ENCODE results near the gene USP53.
"Not testable (repeated sequence)": the region's sequence is repeated elsewhere in the genome, so short reads cannot be mapped to it uniquely, and the experiment has no call there.

The USP53 gene

DNA sequence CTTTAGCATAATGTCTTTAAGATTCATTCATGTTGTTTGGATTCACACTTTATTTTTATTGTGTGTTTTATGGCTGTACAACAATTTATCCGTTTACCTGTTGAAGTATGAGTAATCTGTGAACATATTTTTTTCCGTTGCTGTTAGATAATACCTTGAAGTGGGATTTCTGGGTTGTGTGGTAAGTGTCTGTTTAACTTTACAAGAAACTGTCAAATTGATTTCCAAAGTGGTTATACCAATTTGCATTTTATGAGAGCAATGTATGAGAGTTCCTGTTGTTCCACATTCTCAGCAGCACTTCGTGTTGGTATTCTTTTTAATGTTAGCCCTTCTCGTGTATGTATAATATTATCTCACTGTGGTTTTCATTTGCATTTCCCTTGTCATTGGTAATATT lies 53.6 kb downstream of the USP53 start:
- H3K27me3 Mint-ChIP-seq, result no peaks in the 10 kb centered on the region
- peaks cover 15% of the 10 kb centered on the region for H3K36me3 Mint-ChIP-seq
- H3K4me3 Mint-ChIP-seq, result no peak overlapping the region
- H3K9me3 Mint-ChIP-seq, result peaks cover 5% of the 10 kb centered on the region
- H3K27ac Mint-ChIP-seq, result no peak overlapping the region
- H3K4me1 Mint-ChIP-seq, result no peaks in the 10 kb centered on the region
- ATAC-seq (ENCODE audit: low read depth) (no peak), DNase-seq (ENCODE audit: low spot score in 2 of 2) (no peak)

DNA sequence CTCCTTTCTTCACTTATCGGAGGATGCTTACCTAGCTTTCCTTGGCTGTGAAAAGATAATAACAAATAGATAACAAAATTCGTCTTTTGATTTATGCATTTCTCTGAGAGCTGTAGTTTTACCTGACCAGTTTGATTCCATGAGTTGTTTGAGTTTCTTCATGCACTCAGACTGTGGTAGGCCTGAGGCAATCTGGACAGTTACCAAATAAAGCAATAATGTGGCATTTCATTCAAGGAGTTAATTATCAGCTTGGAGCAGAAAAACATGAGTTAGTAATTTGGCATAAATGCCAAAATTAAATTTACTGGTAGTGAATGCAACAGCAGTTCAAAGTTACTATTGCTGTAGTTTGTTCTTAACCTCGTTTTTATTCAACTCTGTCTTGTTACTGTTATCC lies 56.0 kb downstream of the USP53 start:
- no peak for DNase-seq (ENCODE audit: low spot score in 2 of 2)
- H3K4me1 Mint-ChIP-seq, result peaks cover 4% of the 10 kb centered on the region

DNA sequence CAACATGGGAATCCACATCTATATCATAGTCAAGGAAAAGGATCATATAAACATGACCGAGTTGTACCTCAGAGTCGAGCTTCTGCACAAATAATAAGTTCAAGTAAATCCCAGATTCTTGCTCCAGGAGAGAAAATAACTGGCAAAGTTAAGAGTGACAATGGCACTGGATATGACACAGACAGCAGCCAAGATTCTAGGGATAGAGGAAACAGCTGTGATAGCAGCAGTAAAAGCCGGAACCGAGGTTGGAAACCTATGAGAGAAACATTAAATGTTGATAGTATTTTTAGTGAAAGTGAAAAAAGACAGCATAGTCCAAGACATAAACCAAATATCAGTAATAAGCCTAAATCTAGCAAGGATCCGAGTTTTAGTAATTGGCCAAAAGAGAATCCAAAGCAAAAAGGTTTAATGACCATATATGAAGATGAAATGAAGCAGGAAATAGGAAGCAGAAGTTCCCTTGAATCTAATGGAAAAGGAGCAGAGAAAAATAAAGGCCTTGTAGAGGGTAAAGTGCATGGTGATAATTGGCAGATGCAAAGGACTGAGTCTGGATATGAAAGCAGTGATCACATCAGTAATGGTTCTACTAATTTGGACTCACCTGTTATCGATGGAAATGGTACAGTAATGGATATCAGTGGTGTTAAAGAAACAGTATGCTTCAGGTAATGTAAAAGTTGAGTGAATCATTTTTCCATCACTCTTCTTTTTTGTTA lies 59.0 kb downstream of the USP53 start:
- H3K27me3 Mint-ChIP-seq, result no peaks in the 10 kb centered on the region
- H3K27ac Mint-ChIP-seq, result peak overlapping the region; percentile 54
- H3K4me3 Mint-ChIP-seq, result no peak overlapping the region

More for the DNA sequence above, 56.0 kb downstream of the USP53 start:
- Mint-ChIP-seq H3K36me3 (peaks cover 22% of the 10 kb centered on the region), H3K27me3 (no peaks in the 10 kb centered on the region), H3K9me3 (peaks cover 5% of the 10 kb centered on the region), H3K4me3 (no peak overlapping the region), H3K27ac (no peak overlapping the region)
- no peak for ATAC-seq (ENCODE audit: low read depth)

DNA sequence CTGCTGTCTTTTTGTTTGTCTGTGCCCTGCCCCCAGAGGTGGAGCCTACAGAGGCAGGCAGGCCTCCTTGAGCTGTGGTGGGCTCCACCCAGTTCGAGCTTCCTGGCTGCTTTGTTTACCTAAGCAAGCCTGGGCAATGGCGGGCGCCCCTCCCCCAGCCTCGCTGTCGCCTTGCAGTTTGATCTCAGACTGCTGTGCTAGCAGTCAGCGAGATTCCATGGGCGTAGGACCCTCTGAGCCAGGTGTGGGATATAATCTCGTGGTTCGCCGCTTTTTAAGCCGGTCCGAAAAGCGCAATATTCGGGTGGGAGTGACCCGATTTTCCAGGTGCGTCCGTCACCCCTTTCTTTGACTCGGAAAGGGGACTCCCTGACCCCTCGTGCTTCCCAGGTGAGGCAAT lies 67.0 kb downstream of the USP53 start:
- H3K27ac Mint-ChIP-seq; DNase-seq (ENCODE audit: low spot score in 2 of 2); H3K9me3 Mint-ChIP-seq: not testable (repeated sequence)

More for the DNA sequence above, 59.0 kb downstream of the USP53 start:
- H3K4me1 Mint-ChIP-seq, result peaks cover 4% of the 10 kb centered on the region
- H3K9me3 Mint-ChIP-seq, result no peaks in the 10 kb centered on the region
- DNase-seq (ENCODE audit: low spot score in 2 of 2) (no peak), ATAC-seq (ENCODE audit: low read depth) (no peak)
- peaks cover 14% of the 10 kb centered on the region for H3K36me3 Mint-ChIP-seq

DNA sequence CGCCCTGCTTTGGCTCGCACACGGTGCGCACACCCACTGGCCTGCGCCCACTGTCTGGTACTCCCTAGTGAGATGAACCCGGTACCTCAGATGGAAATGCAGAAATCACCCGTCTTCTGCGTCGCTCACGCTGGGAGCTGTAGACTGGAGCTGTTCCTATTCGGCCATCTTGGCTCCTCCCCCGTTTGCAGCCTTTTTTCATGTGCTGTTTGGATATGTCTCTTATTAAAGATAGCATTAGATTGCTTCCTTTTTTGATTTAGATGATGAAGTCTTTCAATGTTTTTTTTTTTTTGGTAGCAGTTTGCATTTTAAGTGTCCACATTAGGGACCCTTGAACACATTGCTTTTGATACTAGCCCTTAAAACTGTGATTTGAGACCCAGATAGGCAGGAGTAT lies 67.4 kb downstream of the USP53 start:
- not testable (repeated sequence) for H3K27ac Mint-ChIP-seq; H3K9me3 Mint-ChIP-seq; H3K4me3 Mint-ChIP-seq; H3K36me3 Mint-ChIP-seq; DNase-seq (ENCODE audit: low spot score in 2 of 2); H3K27me3 Mint-ChIP-seq; ATAC-seq (ENCODE audit: low read depth); H3K4me1 Mint-ChIP-seq

More for the DNA sequence above, 67.0 kb downstream of the USP53 start:
- H3K4me3 Mint-ChIP-seq; ATAC-seq (ENCODE audit: low read depth); H3K27me3 Mint-ChIP-seq; H3K36me3 Mint-ChIP-seq; H3K4me1 Mint-ChIP-seq: not testable (repeated sequence)

DNA sequence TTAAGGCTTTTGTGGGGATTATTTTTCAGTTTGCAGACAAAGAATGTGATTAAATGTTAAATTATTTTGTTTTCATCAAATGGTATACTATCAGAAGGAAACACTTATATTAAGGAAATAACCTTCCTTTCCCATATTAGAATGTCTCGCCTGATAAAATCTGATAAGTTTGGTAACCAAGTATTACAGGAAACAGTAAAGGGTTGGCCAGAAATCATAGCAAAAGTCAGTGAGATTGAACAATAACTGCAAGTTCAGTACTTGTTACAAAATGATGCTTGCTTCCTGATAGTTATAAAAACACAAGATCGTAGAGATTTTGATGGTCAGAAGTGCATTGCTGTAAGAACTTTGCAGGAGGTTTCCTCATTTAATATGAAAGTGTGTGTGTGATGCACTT lies 68.9 kb downstream of the USP53 start:
- ATAC-seq (ENCODE audit: low read depth) (no peak), DNase-seq (ENCODE audit: low spot score in 2 of 2) (no peak)
- no peaks in the 10 kb centered on the region for H3K27me3 Mint-ChIP-seq
- peaks cover 6% of the 10 kb centered on the region for H3K36me3 Mint-ChIP-seq
- no peak overlapping the region for H3K4me3 Mint-ChIP-seq
- peaks cover 7% of the 10 kb centered on the region for H3K4me1 Mint-ChIP-seq
- no peak overlapping the region for H3K27ac Mint-ChIP-seq
- H3K9me3 Mint-ChIP-seq, result no peaks in the 10 kb centered on the region

DNA sequence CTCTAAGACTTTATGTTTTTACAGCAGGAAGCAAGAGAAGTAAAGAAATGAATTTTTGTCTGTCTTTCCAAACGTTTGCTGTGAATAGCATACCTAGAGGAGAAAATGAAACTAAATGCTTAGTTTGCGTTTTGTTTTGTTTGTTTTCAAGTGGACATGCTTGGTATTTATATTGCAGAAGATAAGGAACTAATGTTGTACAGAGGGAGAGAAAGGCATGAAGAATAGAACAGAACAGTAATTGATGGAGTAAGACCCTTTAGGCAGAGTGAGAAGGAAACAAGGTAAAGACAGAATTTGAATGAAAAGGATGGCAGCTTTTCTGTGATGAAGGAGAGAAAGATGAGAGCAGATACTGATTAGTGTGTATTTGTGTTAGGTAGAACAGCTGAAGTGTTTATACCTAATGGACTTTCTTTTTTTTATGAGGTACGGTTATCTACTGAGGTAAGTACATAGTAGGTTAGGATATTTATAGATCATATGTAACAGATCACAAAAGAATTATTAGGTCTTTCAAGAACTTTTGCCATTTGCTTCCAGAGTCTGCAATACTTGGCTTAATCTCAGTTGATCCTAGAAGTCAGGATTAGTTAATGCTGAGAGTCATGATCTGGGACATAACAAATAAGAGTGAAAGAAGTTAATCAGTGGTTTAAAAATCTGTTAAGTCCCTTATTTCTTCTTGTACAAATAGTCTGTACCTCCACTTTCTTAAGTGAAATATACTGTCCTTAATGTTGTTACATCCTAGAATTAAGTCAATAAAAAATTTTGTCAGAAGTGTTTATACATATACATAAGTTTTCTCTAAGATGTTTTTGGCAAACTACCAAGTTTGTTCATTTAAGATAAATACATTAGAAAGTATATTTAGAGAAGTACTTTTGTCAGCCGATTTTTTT lies 72.6 kb downstream of the USP53 start:
- H3K27me3 Mint-ChIP-seq, result no peaks in the 10 kb centered on the region
- no peaks in the 10 kb centered on the region for H3K9me3 Mint-ChIP-seq
- DNase-seq (ENCODE audit: low spot score in 2 of 2) (no peak), ATAC-seq (ENCODE audit: low read depth) (peak; percentile 60)
- H3K27ac Mint-ChIP-seq, result peak overlapping the region; percentile 21
- peaks cover 4% of the 10 kb centered on the region for H3K36me3 Mint-ChIP-seq
- H3K4me3 Mint-ChIP-seq, result peak overlapping the region; percentile 27
- H3K4me1 Mint-ChIP-seq, result peaks cover 7% of the 10 kb centered on the region

DNA sequence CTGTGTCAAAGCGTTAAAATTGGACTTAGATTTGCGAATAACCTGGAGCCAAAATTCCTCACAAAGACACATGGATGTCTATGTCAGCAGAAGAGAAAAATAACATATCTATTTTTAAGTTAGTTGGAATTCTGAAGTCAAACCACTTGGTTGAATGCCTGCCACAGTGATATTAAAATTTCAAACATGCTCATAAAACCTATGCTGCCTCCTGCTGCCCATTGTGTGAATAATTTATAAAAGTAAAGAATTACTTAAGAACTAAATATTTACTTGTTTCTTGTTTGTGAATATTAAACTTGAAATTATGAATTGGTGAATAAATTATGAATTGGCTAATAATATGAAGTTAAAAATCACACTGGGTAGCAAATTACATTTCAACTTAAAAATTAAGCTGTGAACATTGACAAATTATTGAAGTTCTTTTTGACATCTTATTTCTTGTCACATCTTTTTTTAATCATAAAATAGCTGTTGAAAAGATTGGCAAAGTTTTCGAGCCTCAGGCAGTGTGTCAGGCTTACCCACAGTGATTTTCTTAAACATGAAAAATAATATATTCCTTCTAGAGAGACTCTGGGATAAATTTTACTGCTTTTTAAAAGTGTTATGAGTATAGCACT lies 74.0 kb downstream of the USP53 start:
- Mint-ChIP-seq H3K4me3 (no peak overlapping the region), H3K4me1 (peaks cover 7% of the 10 kb centered on the region), H3K27ac (no peak overlapping the region), H3K9me3 (no peaks in the 10 kb centered on the region), H3K36me3 (no peaks in the 10 kb centered on the region), H3K27me3 (no peaks in the 10 kb centered on the region)
- DNase-seq (ENCODE audit: low spot score in 2 of 2), result peak in 1 of 2 donors; percentile 34
- peak; percentile 32 for ATAC-seq (ENCODE audit: low read depth)

DNA sequence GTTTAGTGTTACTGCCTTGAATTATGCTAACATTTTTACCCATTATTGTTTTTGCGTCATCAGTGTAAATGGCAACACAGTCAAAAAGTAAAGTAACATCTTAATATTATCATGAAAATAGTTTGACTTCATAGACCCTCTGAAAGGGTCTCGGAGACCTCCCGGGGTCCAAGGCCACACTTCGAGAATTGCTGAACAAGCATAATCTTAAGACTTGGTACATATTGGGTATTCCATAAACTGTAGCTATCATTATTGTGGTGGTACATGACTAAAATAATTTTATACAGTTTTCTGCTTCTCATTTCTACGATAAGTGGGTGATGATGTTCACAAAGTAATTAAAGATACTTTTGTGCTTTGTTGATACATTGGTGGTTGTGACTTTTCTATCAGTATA lies 76.8 kb downstream of the USP53 start:
- Mint-ChIP-seq H3K9me3 (no peaks in the 10 kb centered on the region), H3K4me1 (peaks cover 4% of the 10 kb centered on the region), H3K27ac (no peak overlapping the region), H3K4me3 (no peak overlapping the region), H3K27me3 (no peaks in the 10 kb centered on the region), H3K36me3 (peaks cover 2% of the 10 kb centered on the region)
- no peak for DNase-seq (ENCODE audit: low spot score in 2 of 2)
- no peak for ATAC-seq (ENCODE audit: low read depth)

DNA sequence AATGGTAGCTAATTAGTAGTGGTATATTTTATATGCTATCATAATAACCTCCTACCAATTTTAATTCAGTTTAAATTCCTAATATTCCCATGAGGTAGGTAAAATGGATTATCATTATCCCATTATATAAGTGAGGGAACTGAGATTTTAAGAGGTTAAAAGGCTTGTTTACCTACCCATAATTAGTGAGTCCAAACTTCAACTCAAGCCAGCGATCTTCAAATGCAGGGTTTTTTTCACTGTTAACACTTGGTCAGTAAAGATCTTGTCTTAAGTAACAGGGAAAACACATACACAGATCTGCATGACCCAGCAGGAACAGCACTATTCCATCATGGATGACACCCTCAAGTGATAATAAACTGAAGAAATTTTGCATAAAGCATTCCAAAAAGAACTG lies 78.1 kb downstream of the USP53 start:
- ATAC-seq (ENCODE audit: low read depth) (no peak), DNase-seq (ENCODE audit: low spot score in 2 of 2) (no peak)
- peaks cover 2% of the 10 kb centered on the region for H3K36me3 Mint-ChIP-seq
- H3K4me3 Mint-ChIP-seq, result no peak overlapping the region
- H3K27me3 Mint-ChIP-seq, result no peaks in the 10 kb centered on the region
- H3K9me3 Mint-ChIP-seq, result no peaks in the 10 kb centered on the region
- H3K27ac Mint-ChIP-seq, result no peak overlapping the region
- no peaks in the 10 kb centered on the region for H3K4me1 Mint-ChIP-seq

DNA sequence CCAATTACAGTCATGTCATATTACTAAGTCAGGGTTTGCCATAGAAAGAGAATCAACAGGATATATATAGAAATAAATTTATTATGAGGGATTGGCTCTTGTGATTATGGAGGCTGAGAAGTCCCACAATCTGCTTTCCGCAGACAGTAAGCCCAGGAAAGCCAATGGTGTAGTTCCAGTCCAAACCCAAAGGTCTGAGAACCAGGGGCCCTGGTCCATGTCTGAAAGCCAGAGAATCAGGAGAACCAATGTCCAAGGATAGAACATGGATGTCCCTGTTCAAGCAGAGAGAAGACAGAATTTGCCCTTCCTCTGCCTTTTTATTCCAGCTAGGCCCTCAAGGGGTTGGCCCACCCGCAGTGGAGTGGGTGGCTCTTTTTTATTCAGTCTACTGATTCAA lies 83.8 kb downstream of the USP53 start:
- Mint-ChIP-seq H3K4me3 (no peak overlapping the region), H3K4me1 (peaks cover 14% of the 10 kb centered on the region), H3K27me3 (no peaks in the 10 kb centered on the region), H3K36me3 (peaks cover 14% of the 10 kb centered on the region), H3K27ac (peak overlapping the region; percentile 38), H3K9me3 (no peaks in the 10 kb centered on the region)
- DNase-seq (ENCODE audit: low spot score in 2 of 2) (no peak), ATAC-seq (ENCODE audit: low read depth) (no peak)

DNA sequence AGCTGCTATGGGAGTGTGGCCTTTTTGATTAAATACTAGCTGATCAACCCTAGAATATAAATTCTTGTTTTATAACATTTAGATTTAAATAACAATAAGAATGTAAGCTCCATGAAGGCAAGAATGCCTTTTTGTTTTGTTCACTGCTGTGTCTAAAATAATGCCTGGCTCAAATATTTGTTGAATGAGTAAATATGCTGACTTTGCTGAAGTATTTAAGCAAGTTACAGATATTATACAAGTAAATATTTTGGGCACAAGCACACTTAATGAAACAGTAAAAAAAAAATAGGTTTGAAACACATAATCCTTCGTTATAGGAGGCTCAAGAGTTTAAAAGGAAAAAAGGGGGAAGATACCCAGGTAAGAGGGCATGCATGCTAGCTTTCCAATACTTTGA lies 85.3 kb downstream of the USP53 start:
- ATAC-seq (ENCODE audit: low read depth) (no peak), DNase-seq (ENCODE audit: low spot score in 2 of 2) (no peak)
- H3K27me3 Mint-ChIP-seq, result no peaks in the 10 kb centered on the region
- H3K36me3 Mint-ChIP-seq, result peaks cover 12% of the 10 kb centered on the region
- H3K27ac Mint-ChIP-seq, result no peak overlapping the region
- no peak overlapping the region for H3K4me3 Mint-ChIP-seq
- H3K4me1 Mint-ChIP-seq, result peaks cover 14% of the 10 kb centered on the region
- no peaks in the 10 kb centered on the region for H3K9me3 Mint-ChIP-seq

DNA sequence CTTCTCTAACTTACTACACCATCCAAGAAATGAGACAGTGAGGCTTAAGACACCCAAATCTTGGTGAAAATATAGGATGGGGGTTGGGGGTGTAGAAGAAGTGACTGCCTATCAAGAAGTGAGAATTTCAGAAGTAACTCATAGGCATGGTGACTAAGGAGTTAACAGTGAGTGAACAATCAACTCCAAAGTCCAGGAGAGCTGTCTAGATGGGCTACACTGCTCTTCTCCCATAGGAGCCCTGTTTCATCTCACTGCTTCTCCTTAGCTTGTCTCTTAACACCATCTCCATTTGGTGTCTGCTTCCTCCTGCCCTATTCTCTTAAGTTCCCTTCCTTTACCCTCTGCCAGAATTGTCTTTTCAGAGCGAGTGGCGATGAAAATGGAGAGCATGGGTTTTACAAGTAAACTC lies 86.8 kb downstream of the USP53 start:
- peaks cover 15% of the 10 kb centered on the region for H3K36me3 Mint-ChIP-seq

DNA sequence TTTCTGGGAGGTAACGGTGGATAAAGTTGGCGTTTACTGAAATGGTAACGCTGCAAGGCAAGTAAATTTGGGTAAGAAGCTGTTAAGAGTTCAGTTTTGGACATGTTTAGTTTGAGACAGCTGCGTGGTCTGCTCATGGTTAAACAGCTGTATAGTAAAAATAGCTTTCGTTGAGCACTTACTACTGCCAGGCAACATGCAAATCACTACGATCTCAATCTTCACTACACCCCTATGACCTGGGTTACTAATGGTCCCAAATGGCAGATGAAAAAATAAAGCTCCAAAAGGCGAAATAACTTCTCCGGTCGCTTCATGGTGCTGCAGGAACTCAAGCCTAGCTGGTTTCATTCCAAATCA lies 87.2 kb downstream of the USP53 start:
- Mint-ChIP-seq H3K27me3 (no peaks in the 10 kb centered on the region), H3K9me3 (no peaks in the 10 kb centered on the region), H3K27ac (peak overlapping the region; percentile 99), H3K4me1 (peaks cover 14% of the 10 kb centered on the region), H3K4me3 (peak overlapping the region; percentile 93), H3K36me3 (peaks cover 15% of the 10 kb centered on the region)
- DNase-seq (ENCODE audit: low spot score in 2 of 2), result no peak
- ATAC-seq (ENCODE audit: low read depth), result peak; percentile 41

More for the DNA sequence above, 86.8 kb downstream of the USP53 start:
- Mint-ChIP-seq H3K27me3 (no peaks in the 10 kb centered on the region), H3K4me3 (peak overlapping the region; percentile 93), H3K9me3 (no peaks in the 10 kb centered on the region), H3K27ac (peak overlapping the region; percentile 99), H3K4me1 (peaks cover 14% of the 10 kb centered on the region)
- ATAC-seq (ENCODE audit: low read depth) (no peak), DNase-seq (ENCODE audit: low spot score in 2 of 2) (peak in 1 of 2 donors; percentile 5)
